Upper lobe of left lung (tissue), 6 donors: Measurements from ENCODE around the gene P3H2. TPM values are rescaled to one million over a fixed set of nuclear protein-coding genes. Genes with fewer than 3 reads are reported as not detected.
A peak's percentile ranks its signal among the peaks of the same experiment; 100 is the strongest.

Experiments used
- ATAC-seq, 2 donors: fragments of 200-7000 bp; cut with Tn5 transposase; one replicate each; pipeline ENCODE4 v1.9.1; 2022; ENCODE audit warnings: mild to moderate bottlenecking in 2 of 2, moderate library complexity in 2 of 2; ENCODE audit not compliant: low FRiP score in 2 of 2
- DNase-seq, 2 donors: peaks; one replicate each; pipeline ENCODE4 v3.0.0-alpha.2; 2019 to 2020
- H3K27ac ChIP-seq, 4 donors: fragments of 200-600 bp; sonication (generic); one replicate each; pipeline ENCODE4 v1.5.1; 2016 to 2019
- H3K27me3 ChIP-seq, 4 donors: fragments of 200-600 bp; sonication (generic); one replicate each; pipeline ENCODE4 v1.5.1; 2017 to 2019
- H3K36me3 ChIP-seq, 4 donors: fragments of 200-600 bp; sonication (generic); one replicate each; pipeline ENCODE4 v1.5.1; 2016 to 2019
- H3K4me1 ChIP-seq, 4 donors: fragments of 200-600 bp; sonication (generic); one replicate each; pipeline ENCODE4 v1.5.1; 2018 to 2019
- H3K4me3 ChIP-seq, 4 donors: fragments of 200-600 bp; sonication (generic); one replicate each; pipeline ENCODE4 v1.5.1; 2017 to 2019; ENCODE audit warnings: mild to moderate bottlenecking in 2 of 4, moderate library complexity in 1 of 4
- H3K9me3 ChIP-seq, 4 donors: fragments of 200-600 bp; sonication (generic); one replicate each; pipeline ENCODE4 v1.5.1; 2018 to 2019
- EP300 ChIP-seq, 4 donors: sonication (generic); formaldehyde crosslinking; IDR thresholded peaks; one replicate each; pipeline ENCODE4 v1.5.1; 2017; ENCODE audit warnings: antibody characterized with exemption in 4 of 4, control low read depth in 2 of 4
- POLR2A ChIP-seq, 4 donors: fragments of 450-650 bp; IDR thresholded peaks; one replicate each; pipeline ENCODE4 v1.5.1; 2016 to 2017; ENCODE audit warnings: antibody characterized with exemption in 4 of 4, mild to moderate bottlenecking in 2 of 4
- POLR2AphosphoS5 ChIP-seq, 2 donors: sonication (generic); formaldehyde crosslinking; IDR thresholded peaks; one replicate each; pipeline ENCODE4 v1.5.1; 2017; ENCODE audit warnings: antibody characterized with exemption in 2 of 2
- WGBS, 2 donors: methylation state at CpG; one replicate each; pipeline ENCODE4 v1.1.5; 2017 to 2018; 5-methylcytosine and 5-hydroxymethylcytosine counted together
- total RNA-seq, 6 donors: library from RNA; depleted of rRNA in 4 of 6; stranded (reverse); fragments of >200 nt in 4 of 6; gene quantifications; one replicate each; pipeline versions ENCODE4 v1.1.0 to v1.2.1, GENCODE V29; 2016 to 2021
- TF ChIP-seq, protein P1 (sequence below), 6 experiments: fragments of 450-650 bp in 4 of 6; fragments of 200-600 bp in 2 of 6; sonication (generic) in 2 of 6; IDR thresholded peaks; one replicate each; pipeline ENCODE4 v1.5.1; 2016 to 2019; ENCODE audit warnings: antibody characterized with exemption in 6 of 6
- donor health status: DM: no; HTN: no; CAD: no; lungs with moderate emphysema.
- donor health status: DM: no; HTN: yes; CAD: no; lungs with severe emphysema.

P3H2 gene
- total RNA-seq, 6 donors from 2014 or later: 42.2 to 114 (median 63.0) TPM

DNA sequence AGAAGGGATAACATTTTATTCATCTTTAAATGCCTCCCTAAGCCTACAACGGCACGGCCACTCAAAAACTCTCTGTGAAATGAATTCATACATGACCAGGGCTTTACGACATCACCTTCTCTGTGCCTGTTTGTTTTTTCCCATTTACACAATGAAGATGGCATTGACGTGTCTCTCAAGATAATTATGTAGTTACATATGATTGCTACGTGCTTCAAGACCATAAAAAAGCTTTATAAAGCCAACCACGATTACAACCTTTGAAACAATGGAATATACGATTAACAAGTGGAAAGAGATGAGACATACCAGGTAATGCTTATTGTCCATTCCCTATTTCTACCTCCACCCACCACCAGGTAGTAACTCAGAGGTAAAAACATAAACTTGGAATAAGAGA is 168.4 kb downstream of the P3H2 start:
- DNase-seq (no peak), ATAC-seq (no peak)
- Histone ChIP-seq H3K36me3 (no peaks in the 10 kb centered on the region), H3K4me3 (no peak overlapping the region), H3K4me1 (no peaks in the 10 kb centered on the region), H3K27me3 (no peaks in the 10 kb centered on the region), H3K27ac (no peak overlapping the region), H3K9me3 (no peaks in the 10 kb centered on the region)
- 91 to 92% methylated on average over 7 of the region's 7 CpGs for WGBS, 2 donors
- TF ChIP-seq, protein P1, sequence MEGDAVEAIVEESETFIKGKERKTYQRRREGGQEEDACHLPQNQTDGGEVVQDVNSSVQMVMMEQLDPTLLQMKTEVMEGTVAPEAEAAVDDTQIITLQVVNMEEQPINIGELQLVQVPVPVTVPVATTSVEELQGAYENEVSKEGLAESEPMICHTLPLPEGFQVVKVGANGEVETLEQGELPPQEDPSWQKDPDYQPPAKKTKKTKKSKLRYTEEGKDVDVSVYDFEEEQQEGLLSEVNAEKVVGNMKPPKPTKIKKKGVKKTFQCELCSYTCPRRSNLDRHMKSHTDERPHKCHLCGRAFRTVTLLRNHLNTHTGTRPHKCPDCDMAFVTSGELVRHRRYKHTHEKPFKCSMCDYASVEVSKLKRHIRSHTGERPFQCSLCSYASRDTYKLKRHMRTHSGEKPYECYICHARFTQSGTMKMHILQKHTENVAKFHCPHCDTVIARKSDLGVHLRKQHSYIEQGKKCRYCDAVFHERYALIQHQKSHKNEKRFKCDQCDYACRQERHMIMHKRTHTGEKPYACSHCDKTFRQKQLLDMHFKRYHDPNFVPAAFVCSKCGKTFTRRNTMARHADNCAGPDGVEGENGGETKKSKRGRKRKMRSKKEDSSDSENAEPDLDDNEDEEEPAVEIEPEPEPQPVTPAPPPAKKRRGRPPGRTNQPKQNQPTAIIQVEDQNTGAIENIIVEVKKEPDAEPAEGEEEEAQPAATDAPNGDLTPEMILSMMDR (IDR thresholded peaks at IDR 0.05): no peak
- TF ChIP-seq EP300 (IDR thresholded peaks at IDR 0.05) (no peak), POLR2A (IDR thresholded peaks at IDR 0.05) (no peak), POLR2AphosphoS5 (IDR thresholded peaks at IDR 0.05) (no peak)

DNA sequence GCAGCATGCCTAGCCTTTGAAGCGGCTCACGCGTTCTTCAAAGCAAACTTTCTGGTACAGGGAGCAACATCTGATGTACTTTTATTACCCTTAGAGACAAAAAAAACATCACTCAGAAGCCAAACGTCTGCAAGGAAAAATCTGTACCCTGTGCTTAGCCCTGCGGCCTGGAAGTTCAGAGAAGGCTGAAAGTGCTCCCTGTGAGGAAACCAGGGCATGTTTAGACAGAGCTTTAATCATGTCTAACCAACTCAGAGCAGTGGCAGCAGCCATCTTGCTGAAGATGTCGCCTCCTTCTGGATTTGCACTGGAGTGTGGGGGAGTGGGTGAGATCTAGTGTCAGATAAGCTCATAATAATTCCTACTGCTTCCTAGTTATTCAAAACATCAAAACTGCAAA is 170.4 kb downstream of the P3H2 start:
- Histone ChIP-seq H3K27ac (no peak overlapping the region), H3K9me3 (no peaks in the 10 kb centered on the region), H3K4me1 (no peaks in the 10 kb centered on the region), H3K36me3 (no peaks in the 10 kb centered on the region), H3K27me3 (no peaks in the 10 kb centered on the region), H3K4me3 (no peak overlapping the region)
- TF ChIP-seq POLR2AphosphoS5 (IDR thresholded peaks at IDR 0.05) (no peak), POLR2A (IDR thresholded peaks at IDR 0.05) (no peak), EP300 (IDR thresholded peaks at IDR 0.05) (no peak)
- TF ChIP-seq, protein P1 (IDR thresholded peaks at IDR 0.05): no peak
- DNase-seq: no peak
- ATAC-seq: no peak
- WGBS, 2 donors: 71 to 73% methylated on average over 6 of the region's 6 CpGs

DNA sequence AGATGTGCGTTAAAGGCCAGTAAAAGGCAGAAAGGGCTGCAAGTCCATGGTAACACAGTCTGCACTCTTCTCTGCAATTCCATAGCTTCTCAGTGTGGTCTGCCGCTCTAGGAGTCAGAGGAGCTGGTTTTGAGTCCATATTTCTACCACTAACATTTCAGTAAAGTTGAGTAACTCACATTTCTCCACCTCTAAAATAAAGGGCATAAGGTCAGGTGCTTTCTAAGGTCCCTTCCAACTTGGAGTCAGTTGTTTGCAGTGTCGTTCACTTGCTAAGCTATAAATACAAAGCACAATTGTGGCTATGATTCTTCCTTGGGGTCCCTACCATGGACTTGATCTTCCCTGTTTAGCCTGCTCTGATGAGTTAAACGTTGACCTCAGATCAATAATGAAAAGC is 171.1 kb downstream of the P3H2 start:
- Histone ChIP-seq H3K27ac (no peak overlapping the region), H3K36me3 (no peaks in the 10 kb centered on the region), H3K4me1 (peaks cover 0 to 2% (median 0%) of the 10 kb centered on the region in 4 donors), H3K27me3 (no peaks in the 10 kb centered on the region), H3K9me3 (no peaks in the 10 kb centered on the region), H3K4me3 (no peak overlapping the region)
- DNase-seq (no peak), ATAC-seq (no peak)
- TF ChIP-seq, protein P1 (IDR thresholded peaks at IDR 0.05): no peak
- TF ChIP-seq EP300 (IDR thresholded peaks at IDR 0.05) (no peak), POLR2A (IDR thresholded peaks at IDR 0.05) (no peak), POLR2AphosphoS5 (IDR thresholded peaks at IDR 0.05) (no peak)
- WGBS, 2 donors: 74 to 79% methylated on average over 4 of the region's 4 CpGs

DNA sequence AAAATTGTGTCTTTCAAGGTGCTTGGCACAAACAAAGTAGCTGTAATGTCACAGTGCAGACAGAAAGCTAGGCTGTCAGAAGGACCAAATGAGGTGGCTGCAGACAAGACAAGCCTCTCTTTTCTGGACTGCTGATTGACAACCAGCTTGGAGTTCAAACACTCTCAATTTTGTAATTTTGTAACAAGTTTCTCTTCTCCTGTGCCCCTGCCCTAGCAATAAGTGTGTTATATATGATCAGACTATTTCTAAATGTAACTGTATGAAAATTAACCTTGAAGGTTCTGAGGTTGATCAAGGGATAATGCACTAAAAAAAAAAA is 172.0 kb downstream of the P3H2 start:
- Histone ChIP-seq H3K27me3 (no peaks in the 10 kb centered on the region), H3K9me3 (no peaks in the 10 kb centered on the region), H3K4me1 (peaks cover 0 to 5% (median 0%) of the 10 kb centered on the region in 4 donors), H3K4me3 (no peak overlapping the region), H3K36me3 (no peaks in the 10 kb centered on the region), H3K27ac (no peak overlapping the region)
- DNase-seq: no peak
- no peak for TF ChIP-seq POLR2A (IDR thresholded peaks at IDR 0.05)
- TF ChIP-seq, protein P1 (IDR thresholded peaks at IDR 0.05): no peak
- TF ChIP-seq POLR2AphosphoS5 (IDR thresholded peaks at IDR 0.05): no peak
- TF ChIP-seq EP300 (IDR thresholded peaks at IDR 0.05): no peak
- no peak for ATAC-seq

DNA sequence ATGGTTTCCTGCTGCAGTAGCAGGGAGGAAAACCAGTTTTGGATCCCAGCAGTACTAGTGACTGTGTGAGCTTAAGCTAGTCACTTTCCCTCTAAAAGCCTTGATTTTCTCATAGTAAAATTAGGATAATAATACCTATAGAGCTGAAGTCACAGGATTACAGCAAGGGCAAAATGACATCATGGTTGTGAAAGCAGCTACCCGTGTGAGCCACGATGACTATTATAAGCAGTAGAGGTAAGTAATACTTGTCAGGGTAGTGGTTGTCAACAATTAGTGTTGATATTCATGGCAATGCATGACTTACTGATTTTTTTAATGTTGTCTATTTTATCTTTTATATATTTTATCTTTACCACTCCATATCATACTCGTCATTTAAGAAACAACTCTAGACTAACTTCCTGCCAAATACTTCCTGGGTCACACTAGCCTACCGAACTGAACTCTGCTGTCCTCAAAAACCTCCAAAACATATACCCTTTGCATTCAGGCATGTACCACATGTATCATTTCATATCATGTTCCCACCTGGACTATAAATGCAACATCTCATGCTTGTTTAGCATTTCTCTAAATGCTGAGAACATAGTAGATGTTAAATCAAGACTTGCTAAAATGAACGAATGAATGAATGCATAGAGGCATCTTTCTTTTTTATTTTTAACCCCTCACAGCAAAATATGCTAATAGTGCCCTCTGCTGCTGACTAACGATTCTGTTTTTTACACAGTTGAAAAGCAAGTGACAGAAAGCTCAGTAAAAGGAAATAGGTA is 172.6 kb downstream of the P3H2 start:
- no peak for ATAC-seq
- H3K27ac ChIP-seq: no peak overlapping the region
- H3K9me3 ChIP-seq: no peaks in the 10 kb centered on the region
- peaks cover 0 to 5% (median 0%) of the 10 kb centered on the region in 4 donors for H3K4me1 ChIP-seq
- TF ChIP-seq POLR2A (IDR thresholded peaks at IDR 0.05) (no peak), POLR2AphosphoS5 (IDR thresholded peaks at IDR 0.05) (no peak)
- TF ChIP-seq, protein P1 (IDR thresholded peaks at IDR 0.05): peak in 4 of 6 experiments; percentile 18 to 42 (median 34)
- no peaks in the 10 kb centered on the region for H3K27me3 ChIP-seq
- no peak for DNase-seq
- H3K36me3 ChIP-seq: no peaks in the 10 kb centered on the region
- 33 to 40% methylated on average over 6 of the region's 6 CpGs for WGBS, 2 donors
- H3K4me3 ChIP-seq: no peak overlapping the region
